SK-N-SH treated with all-trans-retinoic acid at 6 μM for 48 hours (cell line): ENCODE results near the gene SUCLG1.

Source experiments
- ATAC-seq: fragments of 200-7000 bp; cut with Tn5 transposase; 3 replicates; pipeline ENCODE4 v1.9.1; 2020; ENCODE audit warnings: mild to moderate bottlenecking, moderate library complexity
- ARNTL ChIP-seq: fragments of 450-650 bp; formaldehyde crosslinking; IDR thresholded peaks from 2 replicates; pipeline ENCODE4 v1.5.0; 2020; ENCODE audit warnings: low read depth, mild to moderate bottlenecking, moderate library complexity, borderline replicate concordance
- BACH2 ChIP-seq: fragments of 250-450 bp; sonication (Bioruptor Pico); IDR thresholded peaks from 2 replicates; pipeline ENCODE4 v1.9.0; 2021; ENCODE audit warnings: mild to moderate bottlenecking, borderline replicate concordance
- CREB5 ChIP-seq: fragments of 250-450 bp; sonication (Bioruptor Pico); IDR thresholded peaks from 2 replicates; pipeline ENCODE4 v1.5.1; 2020; ENCODE audit warnings: low read depth, mild to moderate bottlenecking, moderate library complexity
- CSDC2 ChIP-seq: fragments of 250-450 bp; sonication (Bioruptor Pico); IDR thresholded peaks from 2 replicates; pipeline ENCODE4 v1.5.0; 2020; ENCODE audit warnings: mild to moderate bottlenecking, moderate library complexity
- ESRRG ChIP-seq: fragments of 250-450 bp; sonication (Bioruptor Pico); IDR thresholded peaks from 2 replicates; pipeline ENCODE4 v1.6.1; 2021; ENCODE audit warnings: mild to moderate bottlenecking
- GLIS3 ChIP-seq: fragments of 250-450 bp; sonication (Bioruptor Pico); IDR thresholded peaks from 2 replicates; pipeline ENCODE4 v1.5.0; 2020; ENCODE audit warnings: mild to moderate bottlenecking, moderate library complexity
- ISL1 ChIP-seq: fragments of 250-450 bp; sonication (Bioruptor Pico); IDR thresholded peaks from 2 replicates; pipeline ENCODE4 v2.1.2; 2022; ENCODE audit warnings: mild to moderate bottlenecking, moderate library complexity
- OSR1 ChIP-seq: fragments of 250-450 bp; sonication (Bioruptor Pico); IDR thresholded peaks from 2 replicates; pipeline ENCODE4 v1.8.0; 2022; ENCODE audit warnings: moderate library complexity, mild to moderate bottlenecking, inconsistent platforms
- PATZ1 ChIP-seq: fragments of 250-450 bp; sonication (Bioruptor Pico); IDR thresholded peaks from 2 replicates; pipeline ENCODE4 v1.8.0; 2020; ENCODE audit warnings: mild to moderate bottlenecking, moderate library complexity, borderline replicate concordance
- PPARA ChIP-seq: fragments of 250-450 bp; sonication (Bioruptor Pico); IDR thresholded peaks from 2 replicates; pipeline ENCODE4 v1.5.0; 2020; ENCODE audit warnings: mild to moderate bottlenecking, borderline replicate concordance
- RARB ChIP-seq: fragments of 250-450 bp; sonication (Bioruptor Pico); IDR thresholded peaks from 2 replicates; pipeline ENCODE4 v1.8.0; 2021; ENCODE audit warnings: mild to moderate bottlenecking, moderate library complexity
- SNAI2 ChIP-seq: fragments of 250-450 bp; sonication (Bioruptor Pico); IDR thresholded peaks from 2 replicates; pipeline ENCODE4 v1.5.0; 2020; ENCODE audit warnings: mild to moderate bottlenecking, moderate library complexity
- TCF4 ChIP-seq: fragments of 250-450 bp; sonication (Bioruptor Pico); IDR thresholded peaks from 2 replicates; pipeline ENCODE4 v1.8.0; 2021; ENCODE audit warnings: mild to moderate bottlenecking, moderate library complexity, borderline replicate concordance
- TOX ChIP-seq: fragments of 250-450 bp; sonication (Bioruptor Pico); IDR thresholded peaks from 2 replicates; pipeline ENCODE4 v1.8.0; 2021; ENCODE audit warnings: mild to moderate bottlenecking, moderate library complexity, borderline replicate concordance
- TSHZ2 ChIP-seq: fragments of 250-450 bp; sonication (Bioruptor Pico); IDR thresholded peaks from 2 replicates; pipeline ENCODE4 v1.5.0; 2020; ENCODE audit warnings: mild to moderate bottlenecking, moderate library complexity
- ZC3H10 ChIP-seq: fragments of 250-450 bp; sonication (Bioruptor Pico); IDR thresholded peaks from 2 replicates; pipeline ENCODE4 v1.5.1; 2021; ENCODE audit warnings: mild to moderate bottlenecking, moderate library complexity
- ZFP3 ChIP-seq: fragments of 250-450 bp; sonication (Bioruptor Pico); IDR thresholded peaks from 2 replicates; pipeline ENCODE4 v1.5.0; 2020; ENCODE audit warnings: mild to moderate bottlenecking, moderate library complexity
- ZFP30 ChIP-seq: fragments of 450-650 bp; formaldehyde crosslinking; IDR thresholded peaks from 2 replicates; pipeline ENCODE4 v1.5.0; 2022; ENCODE audit warnings: mild to moderate bottlenecking, moderate library complexity
- ZNF565 ChIP-seq: fragments of 450-650 bp; formaldehyde crosslinking; conservative IDR thresholded peaks from 2 replicates; pipeline ENCODE4 v1.5.0; 2020; ENCODE audit warnings: low read depth, mild to moderate bottlenecking, moderate library complexity
- ZNF70 ChIP-seq: fragments of 450-650 bp; formaldehyde crosslinking; IDR thresholded peaks from 2 replicates; pipeline ENCODE4 v1.5.0; 2020; ENCODE audit warnings: mild to moderate bottlenecking, moderate library complexity
- ZNF8 ChIP-seq: fragments of 450-650 bp; formaldehyde crosslinking; IDR thresholded peaks from 2 replicates; pipeline ENCODE4 v1.5.0; 2020; ENCODE audit warnings: mild to moderate bottlenecking, moderate library complexity

SUCLG1 gene

GRCh38 chr2:84424152-84424551, 34.9 kb downstream of the SUCLG1 start (continued):
- TF ChIP-seq TSHZ2 (CRISPR knock-in tag) (no peak), ZNF70 (no peak), ZNF8 (CRISPR knock-in tag) (no peak), TCF4 (no peak), ZC3H10 (CRISPR knock-in tag) (no peak), SNAI2 (CRISPR knock-in tag) (no peak), CSDC2 (CRISPR knock-in tag) (no peak), ESRRG (CRISPR knock-in tag) (no peak)

- TF ChIP-seq TOX (CRISPR knock-in tag) (no peak), ZFP3 (CRISPR knock-in tag) (no peak), OSR1 (no peak), GLIS3 (CRISPR knock-in tag) (no peak), CREB5 (CRISPR knock-in tag) (no peak)
- no peak for ATAC-seq
These were observed 37.3 kb downstream of the SUCLG1 start for GRCh38 chr2:84421791-84422190.

- TF ChIP-seq OSR1 = no peak
- TF ChIP-seq ZNF565 (CRISPR knock-in tag) = no peak
- no peak for TF ChIP-seq TSHZ2 (CRISPR knock-in tag)
- TF ChIP-seq TCF4 = no peak
- no peak for TF ChIP-seq CSDC2 (CRISPR knock-in tag)
- TF ChIP-seq ZFP30 = no peak
- TF ChIP-seq TOX (CRISPR knock-in tag) = no peak
- no peak for TF ChIP-seq ZNF8 (CRISPR knock-in tag)
- no peak for TF ChIP-seq PATZ1 (CRISPR knock-in tag)
- no peak for TF ChIP-seq ZNF70
- TF ChIP-seq, all 23 proteins: peak for 0
- ATAC-seq = no peak
These were observed 37.9 kb downstream of the SUCLG1 start for GRCh38 chr2:84421197-84421596.

- ATAC-seq = no peak
- no peak for TF ChIP-seq ZNF565 (CRISPR knock-in tag)
- TF ChIP-seq ISL1 (CRISPR knock-in tag) = no peak
- TF ChIP-seq ZC3H10 (CRISPR knock-in tag) = no peak
- no peak for TF ChIP-seq ARNTL (CRISPR knock-in tag)
- no peak for TF ChIP-seq BACH2 (CRISPR knock-in tag)
- no peak for TF ChIP-seq RARB (CRISPR knock-in tag)
- no peak for TF ChIP-seq PPARA
- TF ChIP-seq GLIS3 (CRISPR knock-in tag) = no peak
- no peak for TF ChIP-seq ESRRG (CRISPR knock-in tag)
- no peak for TF ChIP-seq ZFP30
- TF ChIP-seq ZFP3 (CRISPR knock-in tag) = no peak
These were observed 41.5 kb downstream of the SUCLG1 start for GRCh38 chr2:84417453-84418145.
